ENCODE results near the gene FADS2. TPM values are rescaled to one million over a fixed set of nuclear protein-coding genes. Genes with fewer than 3 reads are reported as not detected.

The FADS2 gene
- total RNA-seq, 4 donors from 2014 or later = 2.7 to 28.8 (median 3.9) TPM

DNA sequence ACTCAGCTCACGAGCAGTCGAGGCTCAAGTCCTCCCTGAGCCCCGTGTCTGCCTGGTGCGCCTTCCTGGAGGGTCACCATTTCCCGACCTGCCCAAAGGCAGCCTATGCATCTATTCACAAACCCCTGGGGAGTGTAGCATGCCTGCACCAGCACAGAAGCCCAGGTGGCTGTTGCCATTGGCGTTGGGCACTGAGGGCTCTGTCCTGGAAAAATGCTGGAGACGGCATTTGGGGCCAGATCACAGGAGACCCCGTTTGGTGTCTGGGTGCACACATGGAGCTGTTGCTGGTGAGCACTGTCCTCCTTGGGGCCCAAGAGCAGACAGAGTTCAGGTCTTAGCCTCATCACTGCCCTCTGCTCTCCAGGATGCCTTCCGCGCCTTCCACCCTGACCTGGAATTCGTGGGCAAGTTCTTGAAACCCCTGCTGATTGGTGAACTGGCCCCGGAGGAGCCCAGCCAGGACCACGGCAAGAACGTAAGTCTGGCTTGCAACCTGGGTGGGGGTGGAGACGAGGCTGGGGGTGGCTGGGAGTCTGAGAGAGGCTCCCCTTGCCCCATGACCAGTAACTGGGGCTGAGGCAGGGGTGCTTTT, 9.4 kb downstream of the FADS2 start:
- TF ChIP-seq POLR2AphosphoS5 (IDR thresholded peaks at IDR 0.05) (no peak), EP300 (IDR thresholded peaks at IDR 0.05; ENCODE audit: low read depth) (no peak), CTCF (IDR thresholded peaks at IDR 0.05) (no peak), POLR2A (IDR thresholded peaks at IDR 0.05) (no peak)
- in situ Hi-C loops (cut with MboI; ENCODE audit: low pct_ligation_motif_present in 1 of 4, low pct_unique_long_range_greater_than_20kb in 1 of 4, low sequenced_read_pairs in 3 of 4) (no loop called here), intact Hi-C loops (cut with DNase I; ENCODE audit: low total_unique reads) (no loop called here)
- H3K36me3 ChIP-seq = no peaks in the 10 kb centered on the region
- H3K4me1 ChIP-seq = peaks cover 0 to 14% (median 4%) of the 10 kb centered on the region in 4 donors
- WGBS, 2 donors (ENCODE audit: low coverage in 1 of 2) = 86 to 100% methylated on average over 1 to 15 of the region's 15 CpGs
- H3K9me3 ChIP-seq = no peaks in the 10 kb centered on the region
- H3K27ac ChIP-seq = no peak overlapping the region
- no peaks in the 10 kb centered on the region for H3K27me3 ChIP-seq
- no peak overlapping the region for H3K4me3 ChIP-seq
- DNase-seq = no peak

GRCh38 chr11:61838501-61838900, 10.4 kb downstream of the FADS2 start:
- in situ Hi-C loops (cut with MboI; ENCODE audit: low pct_ligation_motif_present in 1 of 4, low pct_unique_long_range_greater_than_20kb in 1 of 4, low sequenced_read_pairs in 3 of 4) = no loop called here
- no peak for DNase-seq
- no peaks in the 10 kb centered on the region for H3K36me3 ChIP-seq
- H3K27ac ChIP-seq = no peak overlapping the region
- no peak for TF ChIP-seq POLR2A (IDR thresholded peaks at IDR 0.05)
- no peak for TF ChIP-seq CTCF (IDR thresholded peaks at IDR 0.05)
- TF ChIP-seq EP300 (IDR thresholded peaks at IDR 0.05; ENCODE audit: low read depth) = no peak
- no peak for TF ChIP-seq POLR2AphosphoS5 (IDR thresholded peaks at IDR 0.05)
- no peaks in the 10 kb centered on the region for H3K27me3 ChIP-seq
- intact Hi-C loops (cut with DNase I; ENCODE audit: low total_unique reads) = no loop called here
- peaks cover 0 to 14% (median 4%) of the 10 kb centered on the region in 4 donors for H3K4me1 ChIP-seq
- no peak overlapping the region for H3K4me3 ChIP-seq
- 91% methylated on average over 3 to 5 of the region's 5 CpGs for WGBS, 2 donors (ENCODE audit: low coverage in 1 of 2)
- no peaks in the 10 kb centered on the region for H3K9me3 ChIP-seq

GRCh38 chr11:61838921-61839320, 10.8 kb downstream of the FADS2 start:
- in situ Hi-C loops (cut with MboI; ENCODE audit: low pct_ligation_motif_present in 1 of 4, low pct_unique_long_range_greater_than_20kb in 1 of 4, low sequenced_read_pairs in 3 of 4) (no loop called here), intact Hi-C loops (cut with DNase I; ENCODE audit: low total_unique reads) (no loop called here)
- no peak for DNase-seq
- TF ChIP-seq POLR2A (IDR thresholded peaks at IDR 0.05) = no peak
- no peaks in the 10 kb centered on the region for H3K27me3 ChIP-seq
- peaks cover 0 to 14% (median 4%) of the 10 kb centered on the region in 4 donors for H3K4me1 ChIP-seq
- H3K4me3 ChIP-seq = no peak overlapping the region
- H3K27ac ChIP-seq = no peak overlapping the region
- no peaks in the 10 kb centered on the region for H3K9me3 ChIP-seq
- WGBS, 2 donors (ENCODE audit: low coverage in 1 of 2) = 88 to 93% methylated on average over 10 of the region's 10 CpGs
- no peaks in the 10 kb centered on the region for H3K36me3 ChIP-seq

DNA sequence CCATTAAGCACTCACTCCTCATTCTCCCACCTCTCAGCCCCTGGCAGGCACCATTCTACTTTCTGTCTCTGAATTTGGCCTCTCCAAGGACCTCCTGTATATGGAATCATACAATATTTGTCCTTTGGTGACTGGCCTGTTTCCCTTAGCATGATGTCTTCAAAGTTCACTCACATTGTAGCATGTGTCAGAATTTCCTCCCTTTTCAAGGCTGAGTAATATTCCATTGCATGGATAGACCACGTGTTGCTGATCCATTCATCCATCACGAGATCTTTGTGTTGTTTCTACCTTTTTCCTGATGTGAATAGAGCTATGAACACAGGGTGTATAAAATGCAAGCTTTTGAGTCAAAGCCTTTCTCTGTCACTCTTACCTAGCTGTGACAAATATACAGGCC, 11.6 kb downstream of the FADS2 start:
- WGBS, 2 donors (ENCODE audit: low coverage in 1 of 2) = 86 to 95% methylated on average over 2 of the region's 2 CpGs

More for the DNA sequence above, 11.6 kb downstream of the FADS2 start:
- H3K4me1 ChIP-seq = peaks cover 0 to 7% (median 2%) of the 10 kb centered on the region in 4 donors
- no peak for TF ChIP-seq CTCF (IDR thresholded peaks at IDR 0.05)
- no peak for TF ChIP-seq POLR2AphosphoS5 (IDR thresholded peaks at IDR 0.05)
- TF ChIP-seq POLR2A (IDR thresholded peaks at IDR 0.05) = no peak
- no peak for TF ChIP-seq EP300 (IDR thresholded peaks at IDR 0.05; ENCODE audit: low read depth)
- in situ Hi-C loops (cut with MboI; ENCODE audit: low pct_ligation_motif_present in 1 of 4, low pct_unique_long_range_greater_than_20kb in 1 of 4, low sequenced_read_pairs in 3 of 4) = no loop called here
- no peaks in the 10 kb centered on the region for H3K36me3 ChIP-seq
- intact Hi-C loops (cut with DNase I; ENCODE audit: low total_unique reads) = no loop called here
- H3K27ac ChIP-seq = no peak overlapping the region
- no peaks in the 10 kb centered on the region for H3K27me3 ChIP-seq
- H3K4me3 ChIP-seq = no peak overlapping the region
- no peak for DNase-seq
- no peaks in the 10 kb centered on the region for H3K9me3 ChIP-seq

Data from transverse colon (tissue), 4 donors.